Tibial nerve (tissue), 4 donors: ENCODE measurements around the gene IL20.

Experiments used
- EP300 ChIP-seq, 2 donors: sonication (generic); formaldehyde crosslinking; IDR thresholded peaks; one replicate each; pipeline ENCODE4 v1.6.1; 2017; ENCODE audit warnings: antibody characterized with exemption in 2 of 2, mild to moderate bottlenecking in 1 of 2
- TF ChIP-seq, protein P1 (sequence below), 5 experiments: fragments of 200-600 bp in 3 of 5; fragments of 450-650 bp in 2 of 5; sonication (generic) in 3 of 5; IDR thresholded peaks; one replicate each; pipeline ENCODE4 v1.5.1; 2016 to 2019; ENCODE audit warnings: antibody characterized with exemption in 5 of 5, mild to moderate bottlenecking in 3 of 5, moderate library complexity in 2 of 5

DNA sequence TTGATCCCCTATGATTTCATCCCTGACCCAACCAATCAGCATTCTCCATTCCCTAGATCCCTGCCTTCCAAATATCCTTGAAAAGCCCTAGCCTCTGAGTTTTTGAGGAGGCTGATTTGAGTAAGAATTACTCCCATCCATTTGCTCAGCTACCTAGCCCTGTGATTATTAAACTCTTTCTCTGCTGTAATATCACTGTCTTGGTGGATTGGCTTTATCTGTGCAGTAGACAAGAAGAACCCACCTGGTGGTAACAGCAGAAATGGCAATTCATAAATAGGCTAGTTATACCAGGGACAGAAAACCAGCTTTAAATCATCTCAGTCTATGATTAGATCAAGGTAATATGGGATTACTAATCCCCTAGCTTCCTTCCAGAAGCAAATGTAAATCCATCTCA is 13.0 kb downstream of the IL20 start:
- TF ChIP-seq EP300 (IDR thresholded peaks at IDR 0.05), result no peak
- TF ChIP-seq, protein P1, sequence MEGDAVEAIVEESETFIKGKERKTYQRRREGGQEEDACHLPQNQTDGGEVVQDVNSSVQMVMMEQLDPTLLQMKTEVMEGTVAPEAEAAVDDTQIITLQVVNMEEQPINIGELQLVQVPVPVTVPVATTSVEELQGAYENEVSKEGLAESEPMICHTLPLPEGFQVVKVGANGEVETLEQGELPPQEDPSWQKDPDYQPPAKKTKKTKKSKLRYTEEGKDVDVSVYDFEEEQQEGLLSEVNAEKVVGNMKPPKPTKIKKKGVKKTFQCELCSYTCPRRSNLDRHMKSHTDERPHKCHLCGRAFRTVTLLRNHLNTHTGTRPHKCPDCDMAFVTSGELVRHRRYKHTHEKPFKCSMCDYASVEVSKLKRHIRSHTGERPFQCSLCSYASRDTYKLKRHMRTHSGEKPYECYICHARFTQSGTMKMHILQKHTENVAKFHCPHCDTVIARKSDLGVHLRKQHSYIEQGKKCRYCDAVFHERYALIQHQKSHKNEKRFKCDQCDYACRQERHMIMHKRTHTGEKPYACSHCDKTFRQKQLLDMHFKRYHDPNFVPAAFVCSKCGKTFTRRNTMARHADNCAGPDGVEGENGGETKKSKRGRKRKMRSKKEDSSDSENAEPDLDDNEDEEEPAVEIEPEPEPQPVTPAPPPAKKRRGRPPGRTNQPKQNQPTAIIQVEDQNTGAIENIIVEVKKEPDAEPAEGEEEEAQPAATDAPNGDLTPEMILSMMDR (IDR thresholded peaks at IDR 0.05), result no peak
